Stimulated activated CD4-positive, alpha-beta T cell treated with anti-CD3 and anti-CD28 coated beads, TNF-alpha, amount 100 ng/mL, for 4 hours (primary cell): Measurements from ENCODE around the gene CACNA1D.
"Not testable (repeated sequence)": the region's sequence is repeated elsewhere in the genome, so short reads cannot be mapped to it uniquely, and the experiment has no call there.

ENCODE experiments used
- DNase-seq, 3 experiments: peaks; one replicate each; pipeline ENCODE4 v3.0.0-alpha.2; 2020; ENCODE audit warnings: low read depth in 3 of 3

CACNA1D gene

DNA sequence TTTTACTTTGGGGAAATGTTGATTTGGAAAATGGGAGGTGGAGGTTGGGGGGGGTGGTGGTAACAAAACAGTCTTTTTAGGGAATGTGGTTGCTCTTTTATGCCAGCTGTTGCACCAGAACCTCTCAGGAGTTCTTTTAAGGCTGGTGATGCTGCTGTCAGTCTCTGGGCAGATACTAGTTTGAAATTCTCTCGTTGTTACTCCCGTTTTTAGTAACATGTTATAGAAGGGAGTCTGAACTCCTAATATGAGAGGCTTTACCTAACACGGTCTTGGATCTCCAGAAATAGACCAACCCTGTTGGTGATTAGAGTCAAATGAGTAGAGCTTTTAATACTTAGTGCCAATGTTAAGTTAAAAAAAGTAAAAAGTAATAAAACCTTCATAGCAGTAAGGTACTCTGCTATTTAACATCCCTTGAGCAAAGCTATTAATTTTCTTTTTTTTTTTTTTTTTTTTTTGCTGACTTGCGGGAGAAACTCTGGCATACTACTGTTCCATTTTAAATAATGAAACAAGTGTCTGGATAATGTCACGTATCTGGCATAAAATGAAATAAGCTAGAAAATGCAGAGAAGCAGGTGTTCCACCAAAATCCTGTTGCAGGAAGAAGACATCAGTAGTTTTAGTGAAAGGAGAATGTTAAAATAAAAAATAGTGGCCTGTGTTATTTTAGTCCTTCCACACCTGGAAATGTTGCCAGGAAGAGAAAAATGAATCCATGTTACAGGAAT lies 156.7 kb downstream of the CACNA1D start:
- no peak for DNase-seq

DNA sequence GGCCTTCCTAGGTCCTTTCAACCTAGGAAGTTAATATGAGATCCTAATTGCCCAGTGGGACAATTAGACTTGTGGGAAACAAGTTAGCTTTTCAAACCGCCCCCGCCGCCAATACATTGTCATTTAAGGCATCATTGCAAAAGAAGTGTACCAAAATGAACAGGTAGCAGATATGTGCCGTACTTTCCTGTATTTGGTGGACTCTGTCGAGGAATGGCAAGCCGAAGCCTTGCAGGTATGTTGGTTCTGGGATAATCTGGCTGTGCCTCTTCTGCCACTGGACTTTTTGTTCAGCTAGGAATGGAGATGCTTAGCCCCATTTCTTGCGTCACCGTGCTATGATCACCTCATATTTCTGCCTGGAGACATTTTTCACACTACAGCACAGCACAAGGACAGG lies 157.5 kb downstream of the CACNA1D start:
- no peak for DNase-seq

DNA sequence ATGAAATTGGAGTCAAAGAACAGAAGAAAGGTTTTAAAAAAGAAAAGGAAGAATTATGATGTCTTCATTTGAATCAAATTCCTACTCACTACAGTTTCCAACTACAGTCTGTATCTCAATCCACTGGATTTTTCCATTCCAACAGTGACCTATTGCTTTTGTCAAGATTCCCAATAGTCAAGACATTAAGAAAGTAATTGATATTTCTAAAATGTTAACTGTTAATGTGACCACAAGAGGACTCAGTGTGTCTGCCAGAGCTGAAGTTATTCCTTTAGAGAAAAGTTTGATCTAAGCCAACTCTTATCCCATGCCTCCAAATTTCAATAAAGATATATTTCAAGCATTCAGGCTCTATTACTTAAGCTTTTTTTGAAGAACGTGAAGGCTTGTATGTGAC lies 163.2 kb downstream of the CACNA1D start:
- DNase-seq: no peak

- no peak for DNase-seq
Observed at GRCh38 chr3:53658613-53659193, 164.3 kb downstream of the CACNA1D start.

- no peak for DNase-seq
Observed at GRCh38 chr3:53659996-53660395, 165.6 kb downstream of the CACNA1D start.

DNA sequence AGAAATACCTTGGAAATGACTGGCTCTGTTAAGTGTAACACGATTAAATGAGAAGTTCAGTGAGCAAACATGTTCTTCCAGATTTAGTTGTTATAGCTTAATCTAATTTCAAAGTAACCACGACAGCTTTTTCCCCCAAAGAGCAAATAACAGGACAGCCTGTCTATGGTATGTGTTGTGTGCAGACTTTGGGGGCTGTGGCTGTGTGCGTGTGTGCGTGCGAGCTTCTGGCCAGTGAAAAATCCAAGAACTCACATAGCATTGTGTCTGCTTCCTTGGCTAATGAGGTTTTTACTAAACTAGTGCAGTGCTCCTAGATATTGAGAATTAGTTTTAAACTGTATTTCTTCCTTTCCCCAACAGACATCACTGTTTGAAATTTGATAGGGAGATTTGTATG lies 167.1 kb downstream of the CACNA1D start:
- no peak for DNase-seq

DNA sequence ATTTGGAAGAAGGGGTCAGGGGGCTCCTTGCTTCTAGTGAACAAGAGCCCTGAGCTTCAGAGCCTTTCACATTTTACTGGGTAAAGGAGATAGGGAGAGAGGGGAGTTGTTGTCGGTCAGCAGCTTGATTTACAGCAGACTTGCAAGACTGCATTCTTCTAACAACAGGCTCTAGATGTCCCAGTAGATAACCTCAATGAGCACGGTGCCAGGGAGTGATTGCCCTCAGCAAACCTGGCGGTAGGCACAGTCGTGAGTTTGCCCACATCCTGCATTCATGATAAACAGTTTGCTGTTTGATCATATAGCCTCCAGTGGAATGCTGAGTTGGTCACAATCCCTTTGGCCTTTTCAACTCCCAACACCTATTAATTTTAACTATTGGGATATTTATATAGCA lies 170.4 kb downstream of the CACNA1D start:
- not testable (repeated sequence) for DNase-seq

DNA sequence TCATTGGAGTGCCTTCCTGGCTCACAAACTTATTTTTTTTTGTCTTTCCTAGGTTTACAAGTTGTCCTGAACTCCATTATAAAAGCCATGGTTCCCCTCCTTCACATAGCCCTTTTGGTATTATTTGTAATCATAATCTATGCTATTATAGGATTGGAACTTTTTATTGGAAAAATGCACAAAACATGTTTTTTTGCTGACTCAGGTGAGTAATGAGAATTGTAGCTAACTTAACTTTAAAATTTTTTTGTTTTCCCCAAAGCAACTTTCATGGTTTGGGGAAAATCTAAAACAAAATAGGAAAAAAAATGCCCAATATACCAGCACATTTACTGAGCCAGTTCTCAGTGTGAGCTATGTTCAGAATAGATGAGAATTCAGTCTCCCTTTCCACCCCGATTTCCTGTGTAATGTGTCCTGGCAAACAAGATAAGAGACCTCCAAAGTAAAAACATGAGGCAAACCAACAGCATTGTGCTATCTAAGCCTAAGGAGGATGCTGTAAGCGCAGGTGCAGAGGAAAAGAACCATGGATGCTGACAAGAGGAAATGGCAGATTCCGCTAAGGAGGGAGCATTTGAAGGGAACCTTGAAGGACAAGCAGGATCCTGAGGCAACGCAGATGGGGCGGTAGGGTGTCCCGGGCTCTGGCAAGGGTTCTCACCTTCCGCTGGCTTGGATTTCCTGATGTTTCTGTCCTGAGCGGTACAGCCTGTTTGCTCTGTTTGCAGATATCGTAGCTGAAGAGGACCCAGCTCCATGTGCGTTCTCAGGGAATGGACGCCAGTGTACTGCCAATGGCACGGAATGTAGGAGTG lies 171.4 kb downstream of the CACNA1D start:
- no peak for DNase-seq

DNA sequence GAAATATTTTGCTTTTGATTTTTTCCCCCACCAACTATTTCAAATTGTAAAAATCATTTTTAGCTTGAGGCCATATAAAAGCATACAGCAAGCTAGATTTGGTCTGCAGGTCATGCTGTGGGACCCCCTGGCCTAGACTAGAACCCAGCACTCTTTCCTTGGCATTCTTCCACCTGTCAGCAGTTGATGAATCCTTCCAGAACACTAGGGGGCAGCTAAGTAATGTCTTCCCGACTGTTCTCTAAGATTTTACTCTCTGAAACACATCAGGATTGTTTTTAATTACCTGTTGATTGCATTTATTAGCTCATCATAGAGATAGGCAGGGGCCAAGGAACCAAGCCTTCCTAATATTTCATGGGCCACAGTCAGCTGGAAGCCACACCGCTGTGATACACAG lies 174.5 kb downstream of the CACNA1D start:
- DNase-seq: no peak

DNA sequence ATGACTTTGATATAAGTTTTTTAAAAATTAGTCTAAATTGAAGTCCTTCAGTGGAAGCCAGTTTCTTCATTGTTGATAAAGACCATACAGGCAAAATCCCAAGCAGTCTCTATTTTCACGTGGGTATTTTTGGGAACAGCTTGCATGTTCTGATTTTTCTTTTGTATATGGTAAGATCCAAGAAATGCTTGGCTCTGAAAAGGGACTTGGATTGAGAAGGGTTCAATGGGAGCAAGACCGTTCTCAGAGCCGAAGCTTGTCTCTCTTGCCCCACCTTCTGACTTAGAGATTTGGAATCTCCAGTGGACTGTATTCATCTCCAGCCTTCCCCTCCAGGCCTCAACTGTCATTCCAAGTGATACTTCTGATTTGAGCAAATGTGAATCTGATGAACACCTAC lies 176.3 kb downstream of the CACNA1D start:
- DNase-seq: no peak

- DNase-seq: no peak
Observed at GRCh38 chr3:53671192-53671960, 177.0 kb downstream of the CACNA1D start.

- no peak for DNase-seq
Observed at GRCh38 chr3:53671961-53672299, 177.5 kb downstream of the CACNA1D start.

DNA sequence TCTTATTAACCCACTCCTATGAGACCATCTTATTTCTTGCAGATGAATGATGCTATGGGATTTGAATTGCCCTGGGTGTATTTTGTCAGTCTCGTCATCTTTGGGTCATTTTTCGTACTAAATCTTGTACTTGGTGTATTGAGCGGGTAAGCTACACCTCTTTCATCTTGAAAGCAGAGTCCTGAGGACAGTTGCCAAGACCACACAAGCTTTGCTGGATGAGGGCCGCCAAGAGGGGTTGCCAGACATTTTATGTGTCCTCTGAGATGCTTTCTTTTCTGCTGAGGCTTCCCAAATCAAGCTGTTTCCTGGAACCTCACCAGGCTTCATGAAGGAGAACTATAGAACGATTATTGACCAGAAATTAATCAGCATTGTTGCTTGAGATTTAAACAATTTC lies 178.6 kb downstream of the CACNA1D start:
- DNase-seq: no peak

DNA sequence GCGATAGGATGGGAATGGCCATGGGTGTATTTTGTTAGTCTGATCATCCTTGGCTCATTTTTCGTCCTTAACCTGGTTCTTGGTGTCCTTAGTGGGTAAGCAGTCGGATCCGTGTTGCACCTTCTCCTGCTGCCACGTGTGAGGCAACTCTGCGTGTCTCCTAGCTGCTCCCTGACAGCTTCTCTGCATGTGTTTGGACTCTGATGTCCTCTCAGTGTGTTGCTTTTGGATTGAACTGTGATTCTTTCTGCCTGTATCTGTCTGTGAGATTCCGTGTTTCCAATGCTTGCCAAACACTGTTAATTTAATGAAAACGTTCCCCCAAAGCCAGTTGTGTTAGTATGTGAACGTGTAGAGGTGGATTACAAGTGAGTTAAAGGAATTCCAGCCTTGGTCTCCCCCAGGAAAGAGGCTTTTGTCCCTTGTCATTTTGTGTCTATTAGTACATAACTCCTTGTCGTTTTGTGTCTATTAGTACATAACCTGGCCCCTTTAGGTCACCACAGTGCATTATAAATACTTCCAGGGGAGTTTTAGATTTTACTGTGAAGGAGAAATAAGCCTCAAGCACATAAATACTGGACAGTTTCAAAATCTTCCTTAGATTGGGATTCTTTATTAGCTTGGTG lies 179.4 kb downstream of the CACNA1D start:
- no peak for DNase-seq

GRCh38 chr3:53674582-53674981 lies 180.2 kb downstream of the CACNA1D start:
- no peak for DNase-seq

GRCh38 chr3:53675022-53675697 lies 180.7 kb downstream of the CACNA1D start:
- DNase-seq: no peak

DNA sequence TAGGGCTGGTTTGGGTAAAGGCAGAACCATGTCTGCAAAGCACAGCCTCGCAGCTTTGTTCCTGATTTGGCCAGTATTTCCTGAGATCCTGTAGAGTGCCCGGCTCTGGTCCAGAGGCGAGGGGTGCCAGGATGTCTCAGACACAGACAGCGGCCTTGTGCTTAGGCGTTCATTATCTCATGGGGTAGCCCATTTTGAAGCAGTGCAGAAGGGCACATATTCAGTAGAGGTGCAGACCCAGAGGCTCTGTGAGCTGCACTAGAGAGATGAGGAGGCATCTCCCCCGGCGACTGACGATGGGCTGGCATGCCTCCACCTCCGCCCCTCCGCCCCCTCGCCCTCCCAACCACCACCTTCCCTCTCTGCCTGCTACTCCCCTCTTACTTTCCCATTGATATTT lies 181.5 kb downstream of the CACNA1D start:
- no peak for DNase-seq

DNA sequence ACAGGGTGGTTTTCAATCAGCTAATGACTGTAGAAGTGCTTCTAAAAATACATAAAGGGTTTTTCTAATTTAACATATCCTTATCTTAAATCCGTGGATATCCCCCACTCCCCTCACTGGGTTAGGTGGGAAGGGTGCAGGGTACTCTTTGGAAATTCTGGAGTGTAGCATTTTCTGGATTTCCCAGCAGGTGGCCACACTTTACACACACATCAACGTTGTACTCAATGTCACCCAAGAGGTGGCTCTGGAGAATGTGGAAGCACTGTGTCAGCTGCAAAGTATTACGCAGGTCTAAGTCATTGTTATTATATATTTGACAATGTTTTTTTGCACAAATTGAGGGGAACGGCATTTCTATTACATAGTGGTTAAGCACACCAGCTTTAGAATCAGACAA lies 183.0 kb downstream of the CACNA1D start:
- no peak for DNase-seq

- DNase-seq: no peak
Observed at GRCh38 chr3:53680028-53680427, 185.6 kb downstream of the CACNA1D start.

DNA sequence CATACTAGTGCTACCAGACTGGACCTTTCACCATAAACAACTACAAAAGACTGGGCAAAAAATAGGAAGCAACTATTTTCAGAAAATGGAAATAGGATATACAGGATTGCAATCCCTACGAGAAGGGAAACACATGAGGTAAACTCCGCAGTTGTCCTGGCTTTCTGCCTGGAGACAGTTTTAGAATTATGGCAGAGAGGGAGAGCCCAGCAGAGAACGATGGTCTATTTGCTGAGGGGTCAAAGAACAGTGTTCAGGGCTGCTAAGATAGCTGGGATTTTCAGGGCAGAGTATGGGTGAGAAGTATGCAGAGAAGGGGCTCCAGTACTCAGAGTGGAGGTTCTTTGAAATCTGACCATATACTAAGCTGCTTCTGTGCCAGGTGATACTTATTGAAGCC lies 188.4 kb downstream of the CACNA1D start:
- DNase-seq: no peak

DNA sequence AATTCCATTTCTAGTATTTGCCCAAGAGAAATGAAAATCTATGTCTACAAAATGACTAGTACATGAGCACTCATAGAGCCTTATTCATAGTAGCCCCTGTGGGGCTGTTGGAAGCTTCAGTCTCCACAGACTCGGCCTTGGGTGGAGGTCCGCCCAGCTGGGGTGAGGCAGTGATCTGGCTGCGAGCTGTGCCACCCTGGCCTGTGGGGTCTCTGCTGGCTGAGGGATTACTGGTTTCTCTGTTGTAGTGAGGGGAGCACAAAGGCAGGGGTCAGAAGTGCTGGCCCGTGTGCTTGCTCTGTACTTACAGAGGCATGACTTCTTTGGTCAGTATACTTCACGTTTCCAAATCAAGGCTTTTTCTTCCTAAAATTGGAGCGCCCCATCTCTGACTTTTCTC lies 193.7 kb downstream of the CACNA1D start:
- DNase-seq: no peak
